ENCODE data around the gene GGT1. TPM values are rescaled to one million over a fixed set of nuclear protein-coding genes. Genes with fewer than 3 reads are reported as not detected.
"Not testable (repeated sequence)": the region's sequence is repeated elsewhere in the genome, so short reads cannot be mapped to it uniquely, and the experiment has no call there.

The GGT1 gene
- total RNA-seq, 1 donor from 2014 or later, result 47.0 TPM

DNA sequence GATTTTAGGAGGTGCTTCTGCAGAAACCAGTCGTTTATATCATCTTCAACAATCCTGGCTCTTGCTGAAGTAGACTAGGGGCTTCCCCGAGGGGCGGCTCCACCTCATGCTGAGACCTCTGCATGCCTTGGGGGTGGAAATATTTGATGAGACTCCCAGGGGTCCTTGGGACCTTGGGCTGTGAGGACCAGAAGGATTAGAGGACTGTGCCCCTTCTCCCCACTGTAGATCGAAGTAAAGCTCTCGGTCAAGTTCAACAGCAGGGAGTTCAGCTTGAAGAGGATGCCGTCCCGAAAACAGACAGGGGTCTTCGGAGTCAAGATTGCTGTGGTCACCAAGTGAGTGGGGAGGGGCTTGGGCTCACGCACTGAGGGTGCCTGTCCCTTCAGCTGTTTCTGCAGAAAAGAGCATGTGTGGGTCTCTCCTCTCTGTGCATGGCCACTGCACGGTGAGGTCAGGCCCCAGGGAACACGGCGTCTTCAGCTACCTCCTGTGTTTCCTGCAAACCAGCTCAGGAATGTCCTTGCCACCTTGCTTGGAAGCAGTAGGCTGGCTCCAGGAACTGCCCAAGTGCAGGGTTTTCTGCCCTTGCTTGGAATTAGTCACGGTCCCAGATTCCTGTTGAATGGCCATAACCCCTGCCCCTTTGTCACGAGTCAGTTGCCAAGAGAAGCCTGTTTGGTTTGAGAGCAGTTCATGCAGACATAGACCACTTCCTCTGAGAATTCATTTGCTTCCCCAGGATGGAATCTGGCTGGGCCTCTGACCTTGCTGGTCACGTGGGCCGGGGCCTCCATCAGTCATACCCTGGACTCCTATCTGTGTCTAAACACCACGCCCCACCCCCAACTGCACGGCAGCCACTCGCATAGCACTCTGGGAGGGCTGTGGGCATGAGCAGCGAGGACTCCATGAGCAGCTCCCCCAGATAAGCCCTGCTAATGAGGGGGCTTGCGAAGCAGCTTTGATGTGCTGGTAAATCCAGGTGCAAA lies 42.7 kb downstream of the GGT1 start:
- H3K27me3 Mint-ChIP-seq (ENCODE audit: low read depth); H3K4me1 Mint-ChIP-seq (ENCODE audit: low read depth); DNase-seq (ENCODE audit: low spot score); H3K9me3 Mint-ChIP-seq; H3K4me3 Mint-ChIP-seq (ENCODE audit: low read depth); H3K36me3 Mint-ChIP-seq (ENCODE audit: low read depth); H3K27ac Mint-ChIP-seq; intact Hi-C loops (cut with micrococcal nuclease): not testable (repeated sequence)

DNA sequence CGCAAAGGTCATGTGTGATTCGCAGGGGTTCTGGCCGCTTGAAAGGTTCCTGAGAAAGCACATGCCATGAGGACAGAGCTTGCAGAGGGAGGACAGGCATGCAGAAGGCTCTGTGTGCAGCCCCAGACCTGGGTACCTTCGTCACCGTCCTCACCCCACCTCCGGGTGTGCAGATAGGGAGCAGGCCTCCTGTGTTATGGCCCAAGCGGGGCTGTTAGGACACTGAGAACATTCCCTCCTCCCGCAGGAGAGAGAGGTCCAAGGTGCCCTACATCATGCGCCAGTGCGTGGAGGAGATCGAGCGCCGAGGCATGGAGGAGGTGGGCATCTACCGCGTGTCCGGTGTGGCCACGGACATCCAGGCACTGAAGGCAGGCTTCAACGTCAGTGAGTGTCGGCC lies 43.8 kb downstream of the GGT1 start:
- H3K4me1 Mint-ChIP-seq (ENCODE audit: low read depth); DNase-seq (ENCODE audit: low spot score); H3K36me3 Mint-ChIP-seq (ENCODE audit: low read depth); H3K4me3 Mint-ChIP-seq (ENCODE audit: low read depth); H3K27ac Mint-ChIP-seq; H3K9me3 Mint-ChIP-seq; intact Hi-C loops (cut with micrococcal nuclease); H3K27me3 Mint-ChIP-seq (ENCODE audit: low read depth): not testable (repeated sequence)

DNA sequence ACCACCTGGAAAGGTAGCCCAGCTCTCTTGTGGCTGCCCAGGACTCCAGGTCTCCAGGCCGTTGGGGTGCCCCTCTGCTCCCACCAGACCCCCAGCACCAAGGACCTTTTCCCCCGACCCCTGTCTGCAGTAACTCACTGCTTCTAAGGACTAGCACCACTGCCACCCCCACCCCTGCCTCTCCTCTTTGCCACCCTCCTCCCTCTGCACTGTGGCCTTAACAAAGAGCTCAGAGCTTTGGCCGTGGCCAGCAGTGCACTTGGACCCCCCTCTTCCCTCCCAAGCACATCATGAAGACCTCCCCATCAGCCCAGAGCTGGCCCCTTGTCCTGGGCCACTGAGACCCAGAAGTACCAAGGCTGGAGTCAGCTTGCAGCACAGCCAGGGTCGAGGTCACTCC lies 46.4 kb downstream of the GGT1 start:
- H3K4me1 Mint-ChIP-seq (ENCODE audit: low read depth); H3K27me3 Mint-ChIP-seq (ENCODE audit: low read depth); H3K9me3 Mint-ChIP-seq; DNase-seq (ENCODE audit: low spot score); intact Hi-C loops (cut with micrococcal nuclease); H3K36me3 Mint-ChIP-seq (ENCODE audit: low read depth); H3K4me3 Mint-ChIP-seq (ENCODE audit: low read depth); H3K27ac Mint-ChIP-seq: not testable (repeated sequence)

DNA sequence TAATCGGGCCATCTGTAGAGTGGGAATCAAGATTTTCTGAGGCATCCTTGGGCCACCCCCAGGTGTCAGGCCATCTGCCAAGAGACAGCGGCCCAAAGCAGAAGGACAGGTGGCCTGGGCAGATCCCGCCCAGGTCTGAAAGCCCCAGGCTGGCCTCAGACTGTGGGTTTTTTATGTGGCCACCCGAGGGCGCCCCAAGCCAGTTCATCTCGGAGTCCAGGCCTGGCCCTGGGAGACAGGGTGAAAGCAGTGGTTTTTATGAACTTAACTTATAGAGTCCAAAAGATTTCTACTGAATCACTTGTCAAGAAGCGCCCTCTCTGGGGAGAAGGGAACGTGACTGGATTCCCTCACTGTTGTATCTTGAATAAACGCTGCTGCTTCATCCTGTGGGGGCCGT lies 47.9 kb downstream of the GGT1 start:
- H3K27ac Mint-ChIP-seq; H3K27me3 Mint-ChIP-seq (ENCODE audit: low read depth); H3K9me3 Mint-ChIP-seq; H3K4me1 Mint-ChIP-seq (ENCODE audit: low read depth); intact Hi-C loops (cut with micrococcal nuclease); H3K36me3 Mint-ChIP-seq (ENCODE audit: low read depth); H3K4me3 Mint-ChIP-seq (ENCODE audit: low read depth): not testable (repeated sequence)
- DNase-seq (ENCODE audit: low spot score), result peak; percentile 37

DNA sequence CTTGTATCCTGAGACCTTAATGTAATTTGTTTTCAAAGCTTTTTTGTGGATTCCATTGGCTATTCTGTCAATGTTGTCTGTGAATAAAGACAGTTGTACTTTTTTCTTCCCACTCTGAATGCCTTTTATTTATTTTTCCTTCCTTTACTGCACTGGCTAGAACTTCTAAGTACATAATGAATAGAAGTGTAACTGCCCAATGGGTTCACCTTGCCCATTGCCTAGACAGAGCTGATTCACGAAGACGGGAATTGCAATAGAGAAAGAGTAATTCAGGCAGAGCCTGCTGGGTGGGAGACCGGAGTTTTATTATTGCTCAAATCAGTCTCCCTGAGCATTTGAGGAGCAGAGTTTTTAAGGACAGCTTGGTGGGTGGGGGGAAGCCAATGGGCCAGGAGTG lies 62.4 kb downstream of the GGT1 start:
- not testable (repeated sequence) for H3K4me3 Mint-ChIP-seq (ENCODE audit: low read depth)

DNA sequence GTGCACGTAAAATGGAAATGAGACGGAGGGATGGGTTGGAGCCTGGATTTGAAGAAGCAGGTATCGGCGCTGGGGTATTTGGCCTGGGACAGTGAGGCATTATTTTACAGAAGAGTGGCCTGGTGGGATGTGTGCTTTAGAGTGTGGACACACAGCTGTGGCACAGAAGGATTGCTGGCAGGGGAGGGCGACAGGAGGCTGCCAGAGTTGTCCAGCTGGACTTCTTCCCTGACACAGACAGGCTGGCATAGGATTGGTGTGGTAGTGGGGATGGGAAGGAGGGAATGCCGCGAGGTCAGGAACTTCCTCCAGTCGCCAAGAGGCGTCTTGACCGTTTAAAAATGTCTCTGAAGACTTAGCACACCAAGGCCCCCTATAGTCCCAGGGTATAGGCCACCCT lies 64.9 kb downstream of the GGT1 start:
- H3K9me3 Mint-ChIP-seq; intact Hi-C loops (cut with micrococcal nuclease); DNase-seq (ENCODE audit: low spot score); H3K4me3 Mint-ChIP-seq (ENCODE audit: low read depth); H3K27ac Mint-ChIP-seq; H3K36me3 Mint-ChIP-seq (ENCODE audit: low read depth); H3K4me1 Mint-ChIP-seq (ENCODE audit: low read depth): not testable (repeated sequence)
- peaks cover 13% of the 10 kb centered on the region for H3K27me3 Mint-ChIP-seq (ENCODE audit: low read depth)

More for the DNA sequence above, 62.4 kb downstream of the GGT1 start:
- H3K4me1 Mint-ChIP-seq (ENCODE audit: low read depth); intact Hi-C loops (cut with micrococcal nuclease); H3K9me3 Mint-ChIP-seq; DNase-seq (ENCODE audit: low spot score); H3K36me3 Mint-ChIP-seq (ENCODE audit: low read depth); H3K27ac Mint-ChIP-seq: not testable (repeated sequence)
- peaks cover 13% of the 10 kb centered on the region for H3K27me3 Mint-ChIP-seq (ENCODE audit: low read depth)

DNA sequence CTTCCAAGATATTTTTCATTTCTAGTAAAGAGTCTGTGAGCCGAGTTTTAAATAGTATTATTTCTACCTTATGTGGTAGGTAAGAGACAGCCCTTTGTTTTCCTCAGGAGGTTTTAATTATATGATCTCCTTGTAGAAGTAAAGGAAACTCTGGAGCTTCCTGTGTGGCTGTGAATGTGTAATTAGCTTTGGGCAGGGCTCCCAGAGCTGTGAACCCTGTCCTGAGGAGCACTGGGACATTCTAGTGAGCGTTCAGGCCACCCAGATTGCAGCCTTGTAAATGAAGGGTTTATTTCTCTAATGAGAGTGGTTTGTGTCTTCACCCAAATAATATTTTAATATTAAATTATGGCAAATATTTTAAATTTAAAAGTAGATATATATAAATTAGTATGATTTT lies 69.5 kb downstream of the GGT1 start:
- H3K9me3 Mint-ChIP-seq; H3K36me3 Mint-ChIP-seq (ENCODE audit: low read depth); DNase-seq (ENCODE audit: low spot score); H3K4me1 Mint-ChIP-seq (ENCODE audit: low read depth); H3K27ac Mint-ChIP-seq; H3K4me3 Mint-ChIP-seq (ENCODE audit: low read depth); intact Hi-C loops (cut with micrococcal nuclease); H3K27me3 Mint-ChIP-seq (ENCODE audit: low read depth): not testable (repeated sequence)

Other genes starting within 250 kb of the GGT1 start
- gene ADORA2A, start 175.6 kb upstream of the GGT1 start, total RNA-seq, result 20.2 and 23.8 TPM in 2 replicates
- 0.09 and 0.11 TPM in 2 replicates for gene UPB1, start 107.9 kb upstream of the GGT1 start, total RNA-seq
- gene GUCD1, start 48.1 kb upstream of the GGT1 start, total RNA-seq, result 115 and 128 TPM in 2 replicates
- 148 and 160 TPM in 2 replicates for gene SNRPD3, start 47.2 kb upstream of the GGT1 start, total RNA-seq
- gene LRRC75B, start 10.1 kb upstream of the GGT1 start, total RNA-seq, result 4.5 and 4.7 TPM in 2 replicates
- gene PIWIL3, start 171.5 kb downstream of the GGT1 start, total RNA-seq, result not detected in 2 replicates
- gene SGSM1, start 203.0 kb downstream of the GGT1 start, total RNA-seq, result 0.07 TPM in 1 of 2 replicates, not detected in the other